Activated B cell treated with CpG ODN at 0.5 μM for 24 hours (primary cell): ENCODE data around the gene VPS45. TPM values are rescaled to one million over a fixed set of nuclear protein-coding genes. Genes with fewer than 3 reads are reported as not detected.
"Not testable (repeated sequence)": the region's sequence is repeated elsewhere in the genome, so short reads cannot be mapped to it uniquely, and the experiment has no call there.

Experiments used
- ATAC-seq: fragments of 200-7000 bp; cut with Tn5 transposase; one replicate; pipeline ENCODE4 v1.10.0; 2021; ENCODE audit warnings: low read depth, mild to moderate bottlenecking, moderate library complexity
- CTCF ChIA-PET: fragments of 350-600 bp; sonication (Branson Sonifier 250); formaldehyde crosslinking; loops from one replicate; lab custom pipeline; 2021; ENCODE audit warnings: antibody characterized with exemption; lab: Charles Lee
- POLR2A ChIA-PET: fragments of 350-600 bp; sonication (Branson Sonifier 250); formaldehyde crosslinking; loops from one replicate; lab custom pipeline; 2021; ENCODE audit warnings: antibody characterized with exemption; lab: Charles Lee
- DNase-seq: peaks from one replicate; pipeline ENCODE4 v3.0.0; 2022
- H3K27ac Mint-ChIP-seq: one replicate; pipeline ENCODE4 v1.8.0; 2020; ENCODE audit warnings: mixed read lengths
- H3K27me3 Mint-ChIP-seq: one replicate; pipeline ENCODE4 v1.8.0; 2021; ENCODE audit warnings: mixed read lengths
- H3K36me3 Mint-ChIP-seq: one replicate; pipeline ENCODE4 v1.8.0; 2021; ENCODE audit warnings: low read depth, mixed read lengths
- H3K4me1 Mint-ChIP-seq: one replicate; pipeline ENCODE4 v1.8.0; 2021; ENCODE audit warnings: mixed read lengths
- H3K4me3 Mint-ChIP-seq: one replicate; pipeline ENCODE4 v1.8.0; 2020; ENCODE audit warnings: mild to moderate bottlenecking, mixed read lengths
- H3K9me3 Mint-ChIP-seq: one replicate; pipeline ENCODE4 v1.8.0; 2020; ENCODE audit warnings: mixed read lengths
- intact Hi-C: fragments of 100-400 bp; cut with micrococcal nuclease; formaldehyde crosslinking; loops from one replicate; pipeline ENCODE4 v1.15.1; 2024
- total RNA-seq: library from RNA; stranded (reverse); gene quantifications from 2 replicates; pipeline ENCODE4 v1.2.3, GENCODE V29; 2022
- TF ChIP-seq, protein P1 (sequence below): fragments of 200-600 bp; IDR thresholded peaks from one replicate; pipeline ENCODE4 v1.8.0; 2022; ENCODE audit warnings: antibody characterized with exemption, mild to moderate bottlenecking

VPS45 gene
- total RNA-seq, 1 donor from 2014 or later, result 46.0 TPM

DNA sequence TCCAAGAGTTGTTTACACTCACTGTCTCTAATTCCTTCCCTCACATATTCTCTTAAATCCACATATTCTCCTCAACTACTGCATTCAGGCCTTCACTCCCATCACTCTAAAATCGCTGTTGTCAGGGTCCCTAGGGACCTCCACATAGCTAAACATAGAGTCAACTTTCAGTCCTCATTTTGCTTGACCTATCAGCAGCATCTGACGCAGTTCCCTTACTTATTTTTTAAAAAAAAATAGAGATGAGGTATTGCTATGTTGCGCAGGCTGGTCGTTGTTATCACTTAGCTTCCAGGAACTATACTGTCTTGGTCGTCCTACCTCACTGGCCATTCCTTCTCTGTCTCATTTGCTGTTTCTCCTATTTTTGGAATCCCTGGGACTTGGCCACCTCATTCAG is 70.5 kb downstream of the VPS45 start:
- TF ChIP-seq, protein P1, sequence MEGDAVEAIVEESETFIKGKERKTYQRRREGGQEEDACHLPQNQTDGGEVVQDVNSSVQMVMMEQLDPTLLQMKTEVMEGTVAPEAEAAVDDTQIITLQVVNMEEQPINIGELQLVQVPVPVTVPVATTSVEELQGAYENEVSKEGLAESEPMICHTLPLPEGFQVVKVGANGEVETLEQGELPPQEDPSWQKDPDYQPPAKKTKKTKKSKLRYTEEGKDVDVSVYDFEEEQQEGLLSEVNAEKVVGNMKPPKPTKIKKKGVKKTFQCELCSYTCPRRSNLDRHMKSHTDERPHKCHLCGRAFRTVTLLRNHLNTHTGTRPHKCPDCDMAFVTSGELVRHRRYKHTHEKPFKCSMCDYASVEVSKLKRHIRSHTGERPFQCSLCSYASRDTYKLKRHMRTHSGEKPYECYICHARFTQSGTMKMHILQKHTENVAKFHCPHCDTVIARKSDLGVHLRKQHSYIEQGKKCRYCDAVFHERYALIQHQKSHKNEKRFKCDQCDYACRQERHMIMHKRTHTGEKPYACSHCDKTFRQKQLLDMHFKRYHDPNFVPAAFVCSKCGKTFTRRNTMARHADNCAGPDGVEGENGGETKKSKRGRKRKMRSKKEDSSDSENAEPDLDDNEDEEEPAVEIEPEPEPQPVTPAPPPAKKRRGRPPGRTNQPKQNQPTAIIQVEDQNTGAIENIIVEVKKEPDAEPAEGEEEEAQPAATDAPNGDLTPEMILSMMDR, result no peak
- Mint-ChIP-seq H3K27ac (no peak overlapping the region), H3K4me1 (peaks cover 7% of the 10 kb centered on the region), H3K27me3 (no peaks in the 10 kb centered on the region), H3K9me3 (no peaks in the 10 kb centered on the region), H3K4me3 (no peak overlapping the region), H3K36me3 (peaks cover 2% of the 10 kb centered on the region)
- ATAC-seq, result no peak
- intact Hi-C loops, result no loop called here
- CTCF ChIA-PET, result no interaction called here
- POLR2A ChIA-PET, result interaction anchor here (0.6 to 1.0 kb wide), 4 partner anchors 11 to 248 kb away, joined by 3 to 8 read pairs (median 4); partner anchors contain the start of gene PLEKHO1
- no peak for DNase-seq

DNA sequence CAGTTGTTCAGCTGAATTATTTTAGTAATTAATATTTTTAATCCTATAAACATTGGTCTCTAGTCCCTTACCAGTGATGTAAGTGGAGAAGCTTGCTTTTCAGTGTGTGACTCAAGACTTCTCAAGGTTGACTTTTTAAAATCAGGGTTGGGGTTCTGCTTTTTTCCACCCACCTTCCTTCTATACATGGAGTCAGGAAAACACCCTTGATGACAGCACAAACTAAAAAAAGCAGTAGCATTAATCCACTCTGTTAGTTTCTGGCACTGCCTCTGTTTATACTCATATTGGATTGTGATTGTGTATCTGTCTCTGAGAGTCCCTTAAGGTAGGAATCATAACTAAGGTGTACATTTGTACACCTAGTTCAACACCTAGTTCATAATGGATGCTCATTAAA is 73.9 kb downstream of the VPS45 start:
- ATAC-seq, result no peak
- H3K27me3 Mint-ChIP-seq, result no peaks in the 10 kb centered on the region
- no peak overlapping the region for H3K4me3 Mint-ChIP-seq
- H3K4me1 Mint-ChIP-seq, result peaks cover 24% of the 10 kb centered on the region
- TF ChIP-seq, protein P1, result no peak
- H3K27ac Mint-ChIP-seq, result no peak overlapping the region
- no peaks in the 10 kb centered on the region for H3K9me3 Mint-ChIP-seq
- DNase-seq, result no peak
- CTCF ChIA-PET, result no interaction called here
- intact Hi-C loops, result loop anchor here (2.0 kb wide), 1 partner anchor 15 kb away; no protein-coding TSS in a partner anchor
- peaks cover 4% of the 10 kb centered on the region for H3K36me3 Mint-ChIP-seq
- POLR2A ChIA-PET, result interaction anchor here (0.8 to 1.1 kb wide), 2 partner anchors 19 to 74 kb away, joined by 3 read pairs; partner anchors contain the start of gene VPS45

DNA sequence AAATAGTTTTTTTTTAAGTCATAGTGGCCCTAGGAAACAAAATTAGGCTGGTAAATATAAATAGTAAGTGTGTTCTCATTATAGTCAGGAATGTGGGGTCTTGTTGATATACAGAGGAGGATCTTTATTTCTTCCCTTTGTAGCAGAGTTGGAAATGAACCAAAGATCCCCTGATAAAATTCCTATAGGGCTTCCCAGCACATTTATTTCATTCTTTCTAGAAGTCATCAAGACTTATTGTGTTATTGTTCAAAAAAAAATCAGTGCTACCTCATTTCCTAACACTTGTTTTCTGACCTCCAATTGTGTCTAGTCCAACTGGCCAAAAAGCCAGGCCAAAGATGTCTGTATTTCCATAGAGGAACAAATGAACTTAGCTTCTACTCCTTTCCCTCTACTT is 74.5 kb downstream of the VPS45 start:
- no peak for ATAC-seq
- DNase-seq, result no peak
- CTCF ChIA-PET, result no interaction called here
- H3K4me1 Mint-ChIP-seq, result peaks cover 30% of the 10 kb centered on the region
- H3K27me3 Mint-ChIP-seq, result no peaks in the 10 kb centered on the region
- TF ChIP-seq, protein P1, result no peak
- intact Hi-C loops, result no loop called here
- no peaks in the 10 kb centered on the region for H3K9me3 Mint-ChIP-seq
- H3K4me3 Mint-ChIP-seq, result no peak overlapping the region
- H3K36me3 Mint-ChIP-seq, result peaks cover 4% of the 10 kb centered on the region
- H3K27ac Mint-ChIP-seq, result no peak overlapping the region
- POLR2A ChIA-PET, result interaction anchor here (1.1 kb wide), 1 partner anchor 19 kb away, joined by 3 read pairs; no protein-coding TSS in a partner anchor

DNA sequence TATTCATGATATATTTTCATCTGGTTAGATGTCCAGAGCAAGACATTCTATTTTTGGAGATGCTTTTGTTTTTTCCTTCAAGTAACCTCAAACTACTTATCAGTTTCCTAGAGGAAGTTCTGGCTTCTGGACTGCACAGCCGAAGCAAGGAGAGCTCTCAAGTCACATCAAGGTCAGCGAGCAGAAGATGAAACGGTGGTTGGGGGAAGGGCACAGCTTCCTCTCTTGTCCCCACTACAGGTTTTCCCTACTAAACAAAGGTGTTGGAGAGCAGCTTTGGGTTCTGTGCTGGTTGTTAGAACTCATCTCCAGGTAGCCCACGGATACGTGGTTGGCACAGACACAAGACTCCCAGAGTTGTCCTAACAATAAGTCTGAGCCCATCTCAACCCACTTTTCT is 77.0 kb downstream of the VPS45 start:
- POLR2A ChIA-PET, result interaction anchor here (0.6 to 3.9 kb wide), 3 partner anchors 12 to 76 kb away, joined by 3 to 29 read pairs (median 6); no protein-coding TSS in a partner anchor
- CTCF ChIA-PET, result interaction anchor here (0.9 kb wide), 2 partner anchors 21 to 71 kb away, joined by 3 read pairs; no protein-coding TSS in a partner anchor
- DNase-seq, result no peak
- Mint-ChIP-seq H3K27me3 (no peaks in the 10 kb centered on the region), H3K27ac (peak overlapping the region; percentile 59), H3K9me3 (no peaks in the 10 kb centered on the region), H3K4me1 (peaks cover 48% of the 10 kb centered on the region), H3K36me3 (peaks cover 5% of the 10 kb centered on the region), H3K4me3 (no peak overlapping the region)
- ATAC-seq, result no peak
- intact Hi-C loops, result loop anchor here (1.0 kb wide), 1 partner anchor 12 kb away; no protein-coding TSS in a partner anchor
- TF ChIP-seq, protein P1, result no peak

DNA sequence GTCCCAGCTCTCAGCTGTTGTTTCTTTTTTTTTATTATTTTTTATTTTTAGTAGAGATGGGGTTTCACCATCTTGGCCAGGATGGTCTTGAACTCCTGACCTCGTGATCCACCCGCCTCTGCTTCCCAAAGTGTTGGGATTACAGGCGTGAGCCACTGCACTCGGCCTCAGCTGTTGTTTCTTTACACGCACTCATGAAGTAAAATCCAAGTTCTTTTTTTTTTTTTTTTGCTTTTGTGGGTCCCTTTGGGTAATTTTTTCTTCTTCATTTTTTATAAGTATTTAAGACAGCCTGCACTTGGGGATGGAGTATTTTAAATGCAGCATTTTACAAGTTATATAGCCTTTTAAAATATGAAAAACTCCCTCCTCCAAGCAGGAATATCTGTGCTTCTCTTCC is 78.4 kb downstream of the VPS45 start:
- H3K9me3 Mint-ChIP-seq, H3K4me3 Mint-ChIP-seq, H3K27ac Mint-ChIP-seq, H3K27me3 Mint-ChIP-seq, intact Hi-C loops, ATAC-seq, H3K36me3 Mint-ChIP-seq, DNase-seq: not testable (repeated sequence)
- ChIA-PET POLR2A (interaction anchor here (0.6 to 3.9 kb wide), 4 partner anchors 15 to 352 kb away, joined by 4 to 29 read pairs (median 5); partner anchors contain the start of gene VPS45), CTCF (interaction anchor here (1.3 kb wide), 1 partner anchor 73 kb away, joined by 3 read pairs; no protein-coding TSS in a partner anchor)
- peaks cover 48% of the 10 kb centered on the region for H3K4me1 Mint-ChIP-seq
